Chondrocyte (in vitro differentiated cells): ENCODE measurements around the gene DDAH1. TPM values are rescaled to one million over a fixed set of nuclear protein-coding genes. Genes with fewer than 3 reads are reported as not detected.
A peak's percentile ranks its signal among the peaks of the same experiment; 100 is the strongest.

Experiments used
- DNase-seq: peaks from one replicate; pipeline ENCODE4 v3.0.0; 2021; ENCODE audit warnings: mixed read lengths, low spot score
- H3K27ac Mint-ChIP-seq: one replicate; pipeline ENCODE4 v1.8.0; 2021; ENCODE audit warnings: mild to moderate bottlenecking, moderate library complexity, mixed read lengths; ENCODE audit not compliant: unreplicated experiment
- H3K27me3 Mint-ChIP-seq: 2 replicates; pipeline ENCODE4 v1.8.0; 2021; ENCODE audit warnings: low read depth, mixed read lengths
- H3K36me3 Mint-ChIP-seq: 2 replicates; pipeline ENCODE4 v1.8.0; 2021; ENCODE audit warnings: low read depth, mixed read lengths
- H3K4me1 Mint-ChIP-seq: 2 replicates; pipeline ENCODE4 v1.8.0; 2021; ENCODE audit warnings: low read depth, mild to moderate bottlenecking, mixed read lengths
- H3K4me3 Mint-ChIP-seq: one replicate; pipeline ENCODE4 v1.8.0; 2021; ENCODE audit warnings: mild to moderate bottlenecking, moderate library complexity, mixed read lengths; ENCODE audit not compliant: unreplicated experiment
- H3K9me3 Mint-ChIP-seq: 2 replicates; pipeline ENCODE4 v1.8.0; 2021; ENCODE audit warnings: low read depth, mixed read lengths
- CTCF ChIP-seq: fragments of 200-600 bp; sonication (generic); IDR thresholded peaks from 2 replicates; pipeline ENCODE4 v1.5.0; 2021; ENCODE audit warnings: antibody characterized with exemption, mild to moderate bottlenecking, moderate library complexity
- total RNA-seq: library from RNA; stranded (reverse); gene quantifications from 3 replicates; pipeline ENCODE4 v1.2.1, GENCODE V29; 2021

DDAH1 gene
- total RNA-seq, 1 donor from 2014 or later, result 91.8 TPM

- TF ChIP-seq CTCF, result no peak
- no peak for DNase-seq
- H3K9me3 Mint-ChIP-seq, result no peaks in the 10 kb centered on the region
- peaks cover 10% of the 10 kb centered on the region for H3K36me3 Mint-ChIP-seq
- H3K27me3 Mint-ChIP-seq, result no peaks in the 10 kb centered on the region
- peak overlapping the region; percentile 95 for H3K27ac Mint-ChIP-seq
- peaks cover 52% of the 10 kb centered on the region for H3K4me1 Mint-ChIP-seq
- H3K4me3 Mint-ChIP-seq, result peak overlapping the region; percentile 81
Measured at GRCh38 chr1:85274969-85275453, 189.9 kb downstream of the DDAH1 start.

- no peaks in the 10 kb centered on the region for H3K9me3 Mint-ChIP-seq
- H3K4me1 Mint-ChIP-seq, result peaks cover 38% of the 10 kb centered on the region
- H3K4me3 Mint-ChIP-seq, result no peak overlapping the region
- no peak for DNase-seq
- TF ChIP-seq CTCF, result no peak
- peaks cover 16% of the 10 kb centered on the region for H3K36me3 Mint-ChIP-seq
- H3K27ac Mint-ChIP-seq, result no peak overlapping the region
- H3K27me3 Mint-ChIP-seq, result no peaks in the 10 kb centered on the region
Measured at GRCh38 chr1:85273397-85273796, 191.6 kb downstream of the DDAH1 start.

GRCh38 chr1:85268801-85269585 is 196.0 kb downstream of the DDAH1 start:
- no peak overlapping the region for H3K27ac Mint-ChIP-seq
- H3K4me3 Mint-ChIP-seq, result no peak overlapping the region
- H3K36me3 Mint-ChIP-seq, result peaks cover 25% of the 10 kb centered on the region
- TF ChIP-seq CTCF, result no peak
- H3K9me3 Mint-ChIP-seq, result no peaks in the 10 kb centered on the region
- peaks cover 18% of the 10 kb centered on the region for H3K4me1 Mint-ChIP-seq
- no peaks in the 10 kb centered on the region for H3K27me3 Mint-ChIP-seq
- DNase-seq, result no peak

Other genes with a start within 250 kb of the DDAH1 start
- 27.1 to 31.3 TPM (median 28.0 TPM) in 3 replicates for gene C1orf52, start 205.5 kb downstream of the DDAH1 start, total RNA-seq
- 21.9 to 26.5 TPM (median 24.9 TPM) in 3 replicates for gene BCL10, start 188.5 kb downstream of the DDAH1 start, total RNA-seq
- gene CCN1, start 115.6 kb upstream of the DDAH1 start, total RNA-seq, result 523 to 556 TPM (median 539 TPM) in 3 replicates
- 14.3 to 21.8 TPM (median 15.0 TPM) in 3 replicates for gene ZNHIT6, start 243.3 kb upstream of the DDAH1 start, total RNA-seq